Measurements from ENCODE around the gene TARS3.

TARS3 gene

DNA sequence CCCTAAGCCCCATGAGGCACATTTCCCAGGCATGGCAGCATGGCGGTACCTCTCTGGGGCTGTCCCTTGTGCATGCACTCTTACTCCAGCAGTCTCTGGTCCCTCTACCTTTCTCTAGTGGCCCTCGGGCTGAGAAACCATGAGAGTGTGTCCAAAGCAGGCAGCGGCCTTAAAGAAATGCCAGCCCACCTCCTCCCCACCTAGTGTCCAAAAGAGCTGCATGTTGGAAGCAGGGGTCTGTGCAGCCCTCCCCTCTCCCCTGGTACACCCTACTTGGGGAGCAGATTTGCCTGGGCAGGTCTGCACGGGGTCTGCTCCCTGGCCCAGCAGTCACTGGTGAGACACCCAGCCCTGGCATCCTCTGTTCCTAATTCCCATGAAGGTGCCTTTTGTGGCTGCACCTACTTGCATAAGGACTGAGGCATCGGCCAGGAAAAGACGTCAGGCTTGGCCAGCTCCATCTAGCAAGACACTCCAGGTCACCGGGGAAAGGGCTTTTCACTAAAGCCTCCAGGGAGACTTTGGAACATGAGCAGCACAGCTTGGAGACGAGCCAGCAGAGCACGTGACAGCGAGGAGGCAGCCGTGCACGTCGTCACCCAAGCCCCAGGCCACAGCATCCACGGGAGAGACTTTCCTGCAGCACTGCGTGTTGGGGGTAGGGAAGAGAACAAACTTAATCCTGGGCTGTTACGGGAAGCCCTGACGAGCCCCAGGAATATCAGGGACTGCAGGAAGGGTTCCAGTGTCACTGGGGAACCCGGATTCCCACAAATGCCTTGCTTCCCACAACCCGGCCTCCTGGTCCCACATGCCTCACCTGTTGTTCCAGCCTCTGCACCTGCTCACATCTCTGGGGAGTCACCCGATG, 110.9 kb downstream of the TARS3 start:
- CTCF ChIA-PET = no interaction called here
- POLR2A ChIA-PET = no interaction called here
- no peak for DNase-seq (ENCODE audit: extremely low spot score)
- TF ChIP-seq, protein P1, sequence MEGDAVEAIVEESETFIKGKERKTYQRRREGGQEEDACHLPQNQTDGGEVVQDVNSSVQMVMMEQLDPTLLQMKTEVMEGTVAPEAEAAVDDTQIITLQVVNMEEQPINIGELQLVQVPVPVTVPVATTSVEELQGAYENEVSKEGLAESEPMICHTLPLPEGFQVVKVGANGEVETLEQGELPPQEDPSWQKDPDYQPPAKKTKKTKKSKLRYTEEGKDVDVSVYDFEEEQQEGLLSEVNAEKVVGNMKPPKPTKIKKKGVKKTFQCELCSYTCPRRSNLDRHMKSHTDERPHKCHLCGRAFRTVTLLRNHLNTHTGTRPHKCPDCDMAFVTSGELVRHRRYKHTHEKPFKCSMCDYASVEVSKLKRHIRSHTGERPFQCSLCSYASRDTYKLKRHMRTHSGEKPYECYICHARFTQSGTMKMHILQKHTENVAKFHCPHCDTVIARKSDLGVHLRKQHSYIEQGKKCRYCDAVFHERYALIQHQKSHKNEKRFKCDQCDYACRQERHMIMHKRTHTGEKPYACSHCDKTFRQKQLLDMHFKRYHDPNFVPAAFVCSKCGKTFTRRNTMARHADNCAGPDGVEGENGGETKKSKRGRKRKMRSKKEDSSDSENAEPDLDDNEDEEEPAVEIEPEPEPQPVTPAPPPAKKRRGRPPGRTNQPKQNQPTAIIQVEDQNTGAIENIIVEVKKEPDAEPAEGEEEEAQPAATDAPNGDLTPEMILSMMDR (IDR thresholded peaks at IDR 0.05; ENCODE audit: control extremely low read depth, extremely low read depth, low read depth, missing control alignments) = no peak

DNA sequence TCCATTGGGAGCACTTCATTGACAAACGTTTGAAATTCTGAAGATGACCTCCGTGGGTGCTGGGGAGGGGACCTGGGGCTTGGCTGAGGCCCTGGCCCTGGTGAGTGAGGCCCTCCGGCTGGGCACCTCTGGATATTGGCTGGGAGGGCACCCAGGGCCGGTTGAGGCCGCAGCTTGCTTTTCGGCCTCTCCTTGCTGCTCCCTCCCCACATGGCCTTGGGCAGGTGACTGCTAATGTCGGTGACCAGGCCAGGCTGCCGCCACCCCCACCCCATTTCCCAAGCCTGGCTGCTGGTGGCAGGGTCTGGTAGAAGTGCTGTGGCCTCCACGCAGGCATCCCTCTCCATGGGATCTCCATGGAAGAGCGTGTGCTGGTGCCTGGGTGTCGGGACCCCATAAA, 111.6 kb downstream of the TARS3 start:
- POLR2A ChIA-PET = no interaction called here
- DNase-seq (ENCODE audit: extremely low spot score) = no peak

DNA sequence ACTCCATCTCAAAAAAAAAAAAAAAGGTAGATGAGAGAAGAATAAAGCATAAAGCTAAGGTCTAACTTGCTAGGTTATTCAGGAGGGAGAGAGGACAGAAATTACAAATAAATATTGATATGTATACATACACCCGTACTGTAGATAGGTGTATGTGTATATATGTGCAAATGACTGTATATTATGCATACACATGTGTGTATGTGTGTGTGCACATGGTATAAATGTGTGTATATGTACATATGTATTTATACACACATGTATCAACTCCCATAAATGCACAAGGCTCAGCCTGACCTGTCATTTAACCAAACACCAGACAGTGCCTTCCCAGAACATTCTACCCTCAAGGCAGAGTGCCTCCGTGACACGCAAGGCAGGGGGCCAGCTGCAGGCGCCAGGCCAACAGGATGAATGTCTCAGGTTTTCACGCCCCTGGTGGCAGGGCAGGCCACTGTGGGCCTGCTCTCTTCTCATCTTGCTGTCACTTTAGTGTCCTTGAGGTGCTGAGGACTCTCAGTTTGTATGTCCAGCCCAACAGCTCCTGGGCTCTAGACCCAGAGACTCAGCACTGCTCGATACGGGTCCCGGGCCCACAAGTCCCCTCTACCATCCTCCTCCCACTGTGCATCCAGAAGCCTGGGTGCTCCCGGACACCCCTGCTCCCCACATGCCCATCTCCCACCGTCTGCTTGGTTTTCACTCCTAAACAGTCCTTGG, 112.5 kb downstream of the TARS3 start:
- ChIA-PET CTCF (no interaction called here), POLR2A (no interaction called here)
- DNase-seq (ENCODE audit: extremely low spot score) = no peak
- TF ChIP-seq, protein P1 (IDR thresholded peaks at IDR 0.05; ENCODE audit: control extremely low read depth, extremely low read depth, low read depth, missing control alignments) = no peak

More for the DNA sequence above, 111.6 kb downstream of the TARS3 start:
- CTCF ChIA-PET = no interaction called here
- TF ChIP-seq, protein P1 (IDR thresholded peaks at IDR 0.05; ENCODE audit: control extremely low read depth, extremely low read depth, low read depth, missing control alignments) = no peak

DNA sequence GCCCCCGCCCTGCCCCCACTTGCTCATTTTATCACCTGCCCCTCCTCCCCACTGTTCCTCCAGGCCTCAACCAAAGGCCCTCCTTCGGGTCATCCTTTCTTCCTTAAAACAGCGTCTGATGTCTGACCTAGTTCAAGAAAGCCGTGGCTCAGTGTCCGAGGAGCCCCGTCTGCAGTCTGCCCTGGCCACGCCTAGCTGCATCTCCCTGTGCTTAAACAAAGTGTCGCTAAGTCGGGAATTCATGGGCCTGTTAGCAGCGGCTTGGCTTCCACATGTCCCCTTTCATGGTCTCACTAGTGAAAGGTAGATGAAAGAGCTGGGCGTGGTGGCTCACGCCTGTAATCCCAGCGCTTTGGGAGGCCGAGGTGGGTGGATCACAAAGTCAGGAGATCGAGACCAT, 113.3 kb downstream of the TARS3 start:
- CTCF ChIA-PET = no interaction called here
- no peak for DNase-seq (ENCODE audit: extremely low spot score)
- TF ChIP-seq, protein P1 (IDR thresholded peaks at IDR 0.05; ENCODE audit: control extremely low read depth, extremely low read depth, low read depth, missing control alignments) = no peak
- POLR2A ChIA-PET = no interaction called here

DNA sequence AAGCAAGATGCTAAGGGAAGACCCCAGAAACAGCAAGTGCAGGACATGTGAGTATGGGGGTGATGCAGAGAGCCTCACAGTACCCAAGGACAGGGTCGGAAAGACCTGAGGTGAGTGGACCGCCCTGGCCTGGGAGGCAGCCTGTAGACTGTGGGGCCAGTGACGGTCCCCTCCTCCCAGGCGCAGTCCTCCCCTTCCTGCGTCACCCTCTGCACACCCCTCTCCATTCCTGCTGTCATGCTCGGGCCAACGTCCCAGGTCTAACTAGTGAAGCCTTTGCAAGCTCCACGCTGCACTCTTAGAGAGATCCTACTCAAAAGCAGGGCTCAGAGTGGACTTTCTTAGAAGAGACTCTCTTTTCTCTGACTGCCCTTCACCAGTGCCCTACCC, 113.7 kb downstream of the TARS3 start:
- DNase-seq (ENCODE audit: extremely low spot score) = no peak
- ChIA-PET CTCF (no interaction called here), POLR2A (no interaction called here)
- TF ChIP-seq, protein P1 (IDR thresholded peaks at IDR 0.05; ENCODE audit: control extremely low read depth, extremely low read depth, low read depth, missing control alignments) = no peak

DNA sequence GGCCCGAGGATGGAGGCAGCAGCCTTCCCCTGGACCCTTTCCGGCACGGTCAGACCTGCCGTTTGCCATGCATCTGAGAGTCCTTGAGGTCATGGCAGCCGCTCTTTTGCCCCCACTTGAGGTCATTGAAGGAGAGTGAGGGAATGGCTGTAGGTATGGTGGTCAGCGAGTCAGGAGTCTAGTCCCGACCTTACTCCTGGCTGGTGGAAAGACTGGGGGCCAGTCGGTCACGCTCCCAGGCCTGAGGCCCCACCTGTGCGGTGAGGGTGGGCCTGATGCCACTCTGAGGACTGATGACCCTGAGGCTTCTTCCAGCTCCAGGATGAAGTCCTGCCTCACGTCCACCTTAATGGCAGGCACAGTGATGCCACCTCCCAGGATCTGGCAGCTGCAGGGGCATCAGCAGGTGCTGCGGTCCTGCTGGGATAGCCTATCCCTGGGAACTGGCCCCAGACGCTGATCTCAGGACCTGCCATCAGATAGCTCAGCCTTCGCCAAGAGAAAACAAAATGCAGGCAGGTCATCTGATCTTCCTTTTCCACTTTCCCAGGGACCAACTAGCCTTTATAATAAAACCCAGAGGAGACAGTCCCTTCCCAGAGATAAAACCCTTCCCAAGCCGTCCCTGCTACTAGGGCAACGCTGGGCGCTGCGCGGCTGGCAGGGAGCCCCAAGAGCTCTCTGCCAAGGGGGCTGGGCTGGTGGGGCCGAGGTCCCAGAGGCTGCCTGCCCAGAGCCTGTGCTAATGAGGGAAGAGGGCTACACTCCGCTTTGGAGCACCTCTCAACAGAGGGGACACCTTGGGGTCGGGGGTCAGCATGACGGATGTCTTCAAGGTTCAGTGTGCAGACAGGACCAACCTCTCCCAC, 114.3 kb downstream of the TARS3 start:
- no peak for DNase-seq (ENCODE audit: extremely low spot score)
- ChIA-PET POLR2A (no interaction called here), CTCF (interaction anchor here (1.9 kb wide), 1 partner anchor 31 kb away, joined by 7 read pairs; no protein-coding TSS in a partner anchor)
- TF ChIP-seq, protein P1 (IDR thresholded peaks at IDR 0.05; ENCODE audit: control extremely low read depth, extremely low read depth, low read depth, missing control alignments) = no peak

All from GM10248 (cell line).